ENCODE measurements around the gene SYT14. TPM values are rescaled to one million over a fixed set of nuclear protein-coding genes. Genes with fewer than 3 reads are reported as not detected.
A peak's percentile ranks its signal among the peaks of the same experiment; 100 is the strongest.
"Not testable (repeated sequence)": the region's sequence is repeated elsewhere in the genome, so short reads cannot be mapped to it uniquely, and the experiment has no call there.

Gene SYT14
- total RNA-seq, 1 experiment from 2014 or later = 2.2 TPM

GRCh38 chr1:209936125-209936524, 1.9 kb upstream of the SYT14 start:
- no peak for DNase-seq (ENCODE audit: low read depth)

GRCh38 chr1:209945377-209945776, 7.4 kb downstream of the SYT14 start:
- no peak for DNase-seq (ENCODE audit: low read depth)

GRCh38 chr1:209948155-209948554, 10.1 kb downstream of the SYT14 start:
- no peak for DNase-seq (ENCODE audit: low read depth)

- DNase-seq (ENCODE audit: low read depth) = no peak
Observed at GRCh38 chr1:209956116-209956515, 18.1 kb downstream of the SYT14 start.

GRCh38 chr1:209959623-209960022, 21.6 kb downstream of the SYT14 start:
- no peak for DNase-seq (ENCODE audit: low read depth)

GRCh38 chr1:209960926-209961325, 22.9 kb downstream of the SYT14 start:
- DNase-seq (ENCODE audit: low read depth) = no peak

GRCh38 chr1:209962388-209962787, 24.4 kb downstream of the SYT14 start:
- no peak for DNase-seq (ENCODE audit: low read depth)

GRCh38 chr1:209962856-209963255, 24.8 kb downstream of the SYT14 start:
- no peak for DNase-seq (ENCODE audit: low read depth)

GRCh38 chr1:209965996-209966395, 28.0 kb downstream of the SYT14 start:
- no peak for DNase-seq (ENCODE audit: low read depth)

- DNase-seq (ENCODE audit: low read depth) = not testable (repeated sequence)
Observed at GRCh38 chr1:209978721-209979120, 40.7 kb downstream of the SYT14 start.

- DNase-seq (ENCODE audit: low read depth) = peak; percentile 31
Observed at GRCh38 chr1:209983953-209984352, 45.9 kb downstream of the SYT14 start.

- no peak for DNase-seq (ENCODE audit: low read depth)
Observed at GRCh38 chr1:209985002-209985401, 47.0 kb downstream of the SYT14 start.

- DNase-seq (ENCODE audit: low read depth) = no peak
Observed at GRCh38 chr1:209988706-209989105, 50.7 kb downstream of the SYT14 start.

GRCh38 chr1:209989525-209989924, 51.5 kb downstream of the SYT14 start:
- DNase-seq (ENCODE audit: low read depth) = peak; percentile 19

- no peak for DNase-seq (ENCODE audit: low read depth)
Observed at GRCh38 chr1:209993061-209993830, 55.2 kb downstream of the SYT14 start.

GRCh38 chr1:209996348-209996747, 58.3 kb downstream of the SYT14 start:
- no peak for DNase-seq (ENCODE audit: low read depth)

GRCh38 chr1:209999005-209999404, 61.0 kb downstream of the SYT14 start:
- DNase-seq (ENCODE audit: low read depth) = no peak

GRCh38 chr1:210001751-210002150, 63.7 kb downstream of the SYT14 start:
- no peak for DNase-seq (ENCODE audit: low read depth)

- no peak for DNase-seq (ENCODE audit: low read depth)
Observed at GRCh38 chr1:210003501-210003900, 65.5 kb downstream of the SYT14 start.

GRCh38 chr1:210010161-210010560, 72.1 kb downstream of the SYT14 start:
- DNase-seq (ENCODE audit: low read depth) = no peak

GRCh38 chr1:210021145-210021860, 83.3 kb downstream of the SYT14 start:
- DNase-seq (ENCODE audit: low read depth) = no peak

- no peak for DNase-seq (ENCODE audit: low read depth)
Observed at GRCh38 chr1:210022044-210022443, 84.0 kb downstream of the SYT14 start.

- DNase-seq (ENCODE audit: low read depth) = no peak
Observed at GRCh38 chr1:210024282-210024681, 86.3 kb downstream of the SYT14 start.

Measured in RPMI7951 (cell line).